IPS-18c (cell line): ENCODE measurements around the gene LPAR1.

Source experiments
- H3K4me3 ChIP-seq: 2 replicates; pipeline ENCODE4 v1.7.0; 2013; ENCODE audit warnings: low read depth, mild to moderate bottlenecking, low read length, moderate library complexity; ENCODE audit not compliant: insufficient read depth
- H3K9me3 ChIP-seq: one replicate; pipeline ENCODE4 v1.6.1; 2013; ENCODE audit warnings: mild to moderate bottlenecking, low read length, moderate library complexity; ENCODE audit not compliant: control insufficient read depth, insufficient read depth

Gene LPAR1

DNA sequence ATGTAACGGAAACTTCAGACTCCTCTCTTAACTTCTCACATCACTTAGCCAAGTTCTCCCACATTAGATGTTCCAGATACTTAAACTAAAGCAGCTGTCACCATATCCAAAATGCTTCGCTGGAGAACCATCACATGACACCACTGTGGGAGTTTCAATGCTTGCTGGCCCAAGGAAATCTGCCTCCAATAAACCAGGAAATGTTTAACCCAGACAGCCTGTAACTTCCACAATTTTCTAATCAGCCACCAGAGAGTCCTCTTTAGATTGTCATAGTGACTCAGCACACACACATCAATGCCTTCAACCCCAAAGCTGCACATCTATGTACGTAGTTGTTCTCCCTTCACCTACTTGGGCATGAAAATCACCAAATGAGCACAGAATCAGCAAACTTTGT, 118.7 kb downstream of the LPAR1 start:
- Histone ChIP-seq H3K4me3 (no peak overlapping the region), H3K9me3 (no peaks in the 10 kb centered on the region)

DNA sequence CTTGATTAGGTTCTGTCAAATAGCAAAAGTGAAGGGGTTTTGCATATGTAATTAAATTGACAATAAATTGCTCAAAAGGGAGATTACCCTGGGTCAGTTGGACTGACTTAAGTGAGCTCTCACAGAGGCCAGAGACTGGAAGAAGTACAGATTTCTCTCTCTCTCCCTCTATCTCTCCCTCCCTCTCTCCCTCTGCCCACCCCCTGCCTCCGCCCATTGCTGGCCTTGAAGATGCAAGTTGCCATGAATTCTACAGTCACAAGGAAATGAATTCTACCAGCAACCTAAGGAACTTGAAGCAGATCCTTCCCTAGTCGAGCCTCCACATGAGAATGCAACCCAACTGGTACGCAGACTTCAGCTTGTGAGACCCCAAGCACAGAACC, 119.2 kb downstream of the LPAR1 start:
- Histone ChIP-seq H3K9me3 (no peaks in the 10 kb centered on the region), H3K4me3 (no peak overlapping the region)

DNA sequence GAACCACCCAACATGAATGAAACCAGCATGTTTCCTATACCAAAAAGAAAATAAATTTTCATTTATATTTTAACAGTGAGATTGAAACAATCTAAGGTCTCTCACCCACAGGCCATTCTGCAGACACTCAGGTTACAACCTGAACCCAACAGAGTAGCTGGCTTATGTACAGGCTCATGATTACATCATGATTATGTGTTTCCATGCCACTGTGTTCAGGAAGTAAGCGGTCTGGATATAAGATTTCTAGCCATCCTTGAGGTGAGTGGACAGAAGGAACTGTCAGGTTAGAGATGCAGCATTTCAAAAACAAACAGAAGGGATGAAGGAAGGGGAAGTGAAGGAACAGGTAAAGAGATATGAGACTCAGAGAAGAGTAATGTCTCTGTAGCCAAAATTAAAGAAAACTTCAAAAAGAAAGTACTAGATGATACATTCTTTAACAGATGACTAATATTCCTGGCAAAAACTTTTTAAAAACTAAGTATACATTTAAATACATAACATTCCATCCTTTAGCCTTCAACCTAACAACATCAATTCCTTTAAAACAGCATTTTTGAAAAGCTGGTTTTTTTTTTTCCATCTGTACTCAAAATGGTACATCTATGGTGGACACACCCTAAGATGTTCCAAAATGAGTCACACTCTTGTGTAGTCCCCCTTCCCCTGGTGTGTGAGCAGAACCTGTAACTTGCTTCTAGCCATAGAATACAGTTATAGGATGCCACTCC, 119.8 kb downstream of the LPAR1 start:
- Histone ChIP-seq H3K4me3 (no peak overlapping the region), H3K9me3 (no peaks in the 10 kb centered on the region)

DNA sequence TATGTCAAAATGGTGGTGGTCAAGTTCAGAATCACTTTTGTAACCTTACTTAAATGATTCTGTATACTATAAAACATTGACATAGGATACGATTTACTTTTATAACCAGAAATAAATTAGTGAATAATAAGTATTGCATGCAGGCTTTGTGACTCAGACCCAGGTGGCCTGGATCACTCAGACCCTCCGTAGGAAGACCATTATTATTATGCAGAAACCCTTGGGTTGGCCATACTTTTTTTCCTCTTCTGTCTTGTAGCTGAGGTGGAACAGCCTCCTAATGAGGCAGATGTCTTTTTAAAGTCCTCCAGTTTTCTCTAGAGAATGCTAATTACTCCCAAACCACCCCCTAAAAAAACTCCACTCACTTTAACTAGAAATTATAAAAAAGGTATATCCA, 121.9 kb downstream of the LPAR1 start:
- Histone ChIP-seq H3K9me3 (no peaks in the 10 kb centered on the region), H3K4me3 (no peak overlapping the region)

DNA sequence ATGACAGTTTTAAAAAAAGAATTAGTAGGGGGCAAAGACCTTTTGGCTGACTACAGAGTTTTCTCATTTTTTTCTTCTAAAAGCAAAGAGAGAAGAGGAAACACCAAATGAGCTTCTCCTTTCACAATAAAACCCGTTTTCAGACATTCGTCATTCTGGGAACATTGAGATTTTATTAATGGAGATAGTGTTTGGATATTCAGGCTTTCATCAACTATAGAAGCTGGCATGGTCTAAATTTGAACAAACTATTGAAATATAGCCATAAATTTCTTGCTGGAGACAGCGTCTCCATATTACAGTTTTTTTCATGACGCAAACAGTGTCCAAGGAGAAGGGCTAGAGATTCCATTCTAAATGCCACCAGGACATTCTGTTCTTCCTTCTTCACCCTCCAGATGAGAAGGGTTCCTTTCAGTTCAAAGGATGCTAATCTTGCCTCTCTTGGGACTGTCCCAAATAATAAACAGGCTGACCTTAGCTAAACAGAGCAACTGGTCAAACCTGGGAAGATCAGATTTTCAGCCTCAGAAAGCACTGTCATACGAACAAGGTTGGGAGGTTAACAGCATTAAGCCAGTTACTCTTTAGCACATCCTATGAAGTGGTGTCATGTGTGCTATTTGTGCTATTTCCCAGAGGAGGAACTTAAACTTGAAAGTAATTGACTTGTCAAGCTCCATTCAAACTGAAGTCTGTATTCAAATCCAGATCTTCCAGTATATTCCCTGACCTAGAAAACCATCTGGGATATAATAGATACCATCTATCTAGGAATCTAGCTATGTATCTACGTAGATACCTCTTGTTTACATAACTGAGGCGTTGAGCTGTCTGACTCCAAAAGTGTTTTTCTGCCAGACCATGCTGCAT, 125.6 kb downstream of the LPAR1 start:
- Histone ChIP-seq H3K4me3 (no peak overlapping the region), H3K9me3 (no peaks in the 10 kb centered on the region)

DNA sequence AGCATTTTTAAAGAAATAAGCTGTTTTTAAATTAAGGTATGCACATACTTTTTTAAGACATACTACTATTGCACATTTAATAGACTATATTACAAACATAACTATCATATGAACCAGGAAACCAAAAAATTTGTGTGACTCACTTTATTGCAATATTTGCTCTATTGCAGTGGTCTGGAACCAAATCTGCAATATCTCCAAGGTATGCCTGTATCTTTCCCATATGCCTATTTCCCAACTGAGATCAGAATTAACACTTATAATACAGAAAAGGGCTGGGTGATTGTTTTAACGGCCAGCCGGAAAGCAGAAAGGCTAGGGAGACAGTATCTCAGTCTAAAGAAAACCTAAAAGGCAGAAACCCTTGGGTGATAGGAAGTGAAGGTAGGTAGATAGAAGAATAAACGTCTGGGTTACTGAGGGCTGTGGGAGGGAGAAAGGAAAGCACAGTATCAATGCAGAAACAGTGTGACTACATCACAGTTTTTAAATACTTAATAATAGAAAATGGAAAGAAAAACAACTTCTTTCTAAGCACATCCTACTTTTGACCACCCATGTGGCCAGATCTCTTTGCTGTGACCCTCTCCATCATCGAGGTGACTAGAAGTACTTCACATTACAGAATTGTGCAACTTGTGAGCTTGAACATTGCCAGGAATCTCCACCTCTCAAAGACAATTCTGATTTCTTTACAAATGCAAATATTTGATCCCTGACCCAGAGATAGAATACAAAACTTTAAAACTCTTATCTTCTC, 126.4 kb downstream of the LPAR1 start:
- no peaks in the 10 kb centered on the region for H3K9me3 ChIP-seq

DNA sequence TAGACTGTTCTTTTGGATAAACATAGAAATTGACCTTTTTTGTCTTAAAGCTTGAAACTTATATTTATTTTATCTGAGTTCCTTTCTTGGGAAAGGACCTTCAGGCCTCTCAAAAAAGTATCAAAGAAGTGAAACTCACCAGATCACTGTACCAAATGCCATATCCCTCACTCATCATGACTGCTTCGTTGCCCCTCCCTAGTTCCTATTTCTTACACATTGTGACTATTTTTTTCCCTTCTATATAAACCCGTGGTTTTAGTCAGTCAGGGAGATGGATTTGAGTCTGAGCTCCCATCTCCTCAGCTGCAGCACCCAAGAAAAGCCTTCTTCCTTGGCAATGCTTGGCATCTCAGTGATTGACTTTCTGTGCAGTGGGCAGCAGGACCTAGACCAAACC, 129.4 kb downstream of the LPAR1 start:
- Histone ChIP-seq H3K4me3 (no peak overlapping the region), H3K9me3 (no peaks in the 10 kb centered on the region)

More for the DNA sequence above, 126.4 kb downstream of the LPAR1 start:
- no peak overlapping the region for H3K4me3 ChIP-seq

DNA sequence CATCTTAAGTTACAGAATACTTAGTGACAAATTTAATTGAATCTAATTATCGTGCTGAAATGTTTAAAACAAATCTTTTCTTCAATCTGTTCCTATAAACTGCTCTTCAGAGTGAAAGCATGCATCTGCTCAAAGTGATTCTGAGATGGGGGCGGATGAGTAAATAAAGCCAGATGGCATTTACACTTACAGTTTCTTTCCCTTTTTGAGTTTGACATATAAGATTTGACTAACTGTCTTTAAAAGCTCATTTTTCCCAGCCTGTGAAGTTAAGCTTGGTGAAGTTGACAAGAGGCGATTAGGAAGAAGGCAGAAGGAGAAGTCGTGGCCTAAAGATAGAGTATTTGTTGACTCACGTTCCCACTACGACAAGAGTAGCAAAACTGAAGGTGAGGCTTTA, 137.4 kb downstream of the LPAR1 start:
- Histone ChIP-seq H3K9me3 (no peaks in the 10 kb centered on the region), H3K4me3 (no peak overlapping the region)

DNA sequence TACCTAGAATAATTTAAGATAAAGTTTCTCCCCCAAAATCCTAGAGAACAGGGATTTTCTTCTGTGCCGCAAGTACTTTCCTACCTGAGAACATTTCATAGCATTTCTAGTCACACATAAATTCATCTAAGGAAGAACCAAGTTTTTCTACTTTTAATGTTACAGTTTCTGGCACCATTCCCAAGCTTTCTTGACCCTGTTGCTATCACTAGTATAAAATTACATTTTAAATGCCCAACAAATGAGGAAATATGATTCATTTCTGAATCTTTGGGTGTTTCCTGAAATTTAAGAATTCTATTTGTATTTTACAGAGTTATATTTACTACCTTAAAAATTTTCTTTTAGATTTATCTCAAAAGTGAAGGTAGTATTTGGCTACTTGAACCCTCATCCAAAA, 137.8 kb downstream of the LPAR1 start:
- Histone ChIP-seq H3K4me3 (no peak overlapping the region), H3K9me3 (no peaks in the 10 kb centered on the region)

DNA sequence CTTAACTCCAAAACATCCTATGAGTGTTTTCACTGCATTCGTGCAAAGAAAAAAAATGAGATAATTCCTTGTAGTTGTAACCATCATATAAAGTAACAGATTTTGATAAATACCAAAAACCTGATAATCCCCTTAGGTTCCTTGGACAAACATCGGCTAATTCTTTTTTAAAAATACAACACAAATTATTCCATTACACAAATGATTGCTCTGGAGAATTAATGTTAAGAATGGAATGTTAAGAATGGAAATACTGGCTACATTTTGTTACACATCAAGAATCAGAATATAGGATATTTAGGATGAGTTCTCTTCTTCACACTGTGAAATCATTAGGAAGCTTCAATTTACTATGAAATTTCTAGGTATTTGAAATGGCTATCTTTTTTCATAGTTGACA, 139.4 kb downstream of the LPAR1 start:
- Histone ChIP-seq H3K4me3 (no peak overlapping the region), H3K9me3 (no peaks in the 10 kb centered on the region)

DNA sequence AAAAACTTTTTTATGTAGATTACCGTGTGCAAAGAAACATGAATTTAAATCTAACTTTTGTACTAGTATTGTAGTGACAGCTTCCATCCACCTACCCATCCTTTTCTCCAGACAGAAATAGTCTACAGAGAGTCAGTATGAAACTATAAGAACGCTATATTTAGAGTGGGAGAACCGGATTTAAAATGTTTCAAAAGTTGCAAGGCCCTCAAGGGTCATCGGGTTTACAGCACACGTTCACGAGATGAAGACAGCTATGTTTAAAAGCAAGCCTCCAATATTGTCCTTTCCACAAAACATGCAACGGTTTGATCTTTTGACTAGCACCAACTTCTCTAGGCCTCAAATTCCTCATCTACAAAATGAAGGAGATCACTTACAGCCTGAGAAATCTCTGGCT, 139.9 kb downstream of the LPAR1 start:
- H3K9me3 ChIP-seq: no peaks in the 10 kb centered on the region

DNA sequence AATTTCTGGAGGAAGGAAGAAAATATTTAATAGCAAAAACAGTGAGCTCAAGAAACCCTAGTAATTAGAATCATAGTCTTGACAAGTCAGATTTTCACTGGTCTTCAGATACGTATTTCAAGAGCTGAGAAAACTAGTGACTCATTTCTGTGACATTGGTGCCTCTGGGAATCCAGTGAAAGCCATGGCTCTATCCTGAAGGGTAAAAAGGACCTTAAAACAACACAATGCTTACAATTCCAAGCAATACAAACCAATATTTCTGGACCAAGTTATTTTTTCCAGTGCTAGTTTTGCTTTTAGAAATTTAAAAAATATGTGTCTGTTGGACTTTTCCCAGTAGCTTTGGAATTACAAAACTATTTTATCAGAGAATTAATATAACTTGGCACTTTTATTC, 140.3 kb downstream of the LPAR1 start:
- Histone ChIP-seq H3K4me3 (no peak overlapping the region), H3K9me3 (no peaks in the 10 kb centered on the region)

More for the DNA sequence above, 139.9 kb downstream of the LPAR1 start:
- no peak overlapping the region for H3K4me3 ChIP-seq

DNA sequence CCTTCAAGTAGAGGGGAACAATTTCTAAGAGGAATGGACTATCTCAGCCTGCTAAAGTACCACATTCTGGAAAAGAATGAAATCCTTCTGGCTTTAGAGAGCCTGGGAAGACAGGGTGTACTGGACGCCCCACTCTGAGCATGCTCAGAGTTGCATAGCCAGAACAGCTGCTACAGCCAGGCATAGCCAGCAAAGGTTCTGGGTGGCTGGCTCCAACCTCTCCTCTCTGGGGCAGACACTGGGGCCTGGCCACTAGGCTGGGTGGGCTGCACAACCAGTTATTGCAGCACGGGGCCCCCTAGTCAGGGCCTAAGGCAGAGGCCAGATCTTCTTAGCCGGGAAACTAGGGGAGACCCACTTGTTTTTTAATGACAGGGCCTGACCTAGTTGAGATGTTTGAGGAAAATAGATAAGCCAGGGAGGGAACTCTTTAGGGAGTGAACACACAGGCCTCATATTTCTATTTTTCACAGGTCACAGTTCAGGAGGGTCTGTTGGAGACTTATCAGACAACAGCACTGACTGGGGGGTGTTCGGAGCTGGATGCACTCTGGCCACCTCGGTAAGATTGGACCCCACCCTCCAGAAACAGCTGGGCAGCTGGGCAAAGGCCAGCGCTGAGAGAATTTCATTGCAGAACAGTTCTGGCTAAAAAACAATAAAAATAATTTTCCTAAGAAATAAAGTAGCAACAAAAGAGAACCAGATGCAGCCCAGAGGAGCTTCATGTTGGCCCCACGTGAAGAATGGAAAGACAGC, 142.9 kb downstream of the LPAR1 start:
- no peaks in the 10 kb centered on the region for H3K9me3 ChIP-seq
- H3K4me3 ChIP-seq: no peak overlapping the region

DNA sequence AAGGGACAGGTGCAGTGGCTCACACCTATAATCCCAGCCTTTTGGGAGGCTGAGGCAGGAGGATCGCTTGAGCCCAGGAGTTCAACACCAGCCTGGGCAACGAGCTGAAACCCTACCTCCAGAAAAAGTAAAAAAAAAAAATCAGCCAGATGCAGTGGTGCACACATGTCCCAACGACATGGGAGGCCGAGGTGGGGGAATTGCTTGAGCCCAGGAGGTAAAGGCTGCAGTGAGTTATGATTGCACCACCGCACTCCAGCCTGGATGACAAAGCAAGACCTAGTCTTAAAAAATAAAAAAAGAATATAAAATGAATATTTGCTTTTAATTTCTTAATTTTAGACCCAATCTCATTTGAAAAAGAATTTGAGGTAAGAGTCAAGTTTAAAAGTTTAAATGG, 143.5 kb downstream of the LPAR1 start:
- no peak overlapping the region for H3K4me3 ChIP-seq
- H3K9me3 ChIP-seq: no peaks in the 10 kb centered on the region

DNA sequence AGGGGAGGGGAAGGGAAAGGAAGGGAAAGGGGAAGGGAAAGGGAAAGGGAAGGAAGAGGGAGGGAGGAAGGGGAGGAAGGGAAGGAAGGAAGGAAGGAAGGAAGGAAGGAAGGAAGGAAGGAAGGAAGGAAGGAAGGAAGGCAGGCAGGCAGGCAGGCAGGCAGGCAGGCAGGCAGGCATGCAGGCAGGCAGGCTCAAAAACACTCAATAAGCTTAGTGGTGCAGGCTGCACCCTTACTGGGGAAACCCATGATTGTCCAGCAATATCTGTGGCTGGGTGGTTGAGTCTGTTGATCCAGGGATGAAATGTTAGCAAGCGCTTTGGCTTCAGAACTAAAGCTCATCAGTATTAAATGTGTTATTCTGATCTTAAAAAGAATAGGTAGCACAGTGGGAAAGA, 145.6 kb downstream of the LPAR1 start:
- H3K9me3 ChIP-seq: no peaks in the 10 kb centered on the region
- no peak overlapping the region for H3K4me3 ChIP-seq

DNA sequence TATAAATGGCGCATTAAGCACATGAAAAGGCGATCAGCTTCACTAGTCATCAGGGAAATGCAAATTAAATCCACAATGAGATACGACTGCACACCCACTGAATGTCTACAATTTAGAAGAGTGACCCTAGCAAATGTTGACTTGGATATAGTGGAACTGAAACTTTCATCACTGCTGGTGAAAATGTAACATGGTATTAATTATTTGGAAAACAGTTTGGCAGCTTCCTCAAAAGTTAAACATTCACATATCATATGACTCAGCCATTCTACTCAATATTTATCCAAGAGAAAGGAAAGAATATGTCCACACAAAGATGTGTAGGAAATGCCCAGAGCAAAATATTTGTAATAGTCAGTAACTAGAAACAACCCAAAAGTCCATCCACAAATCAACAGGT, 146.5 kb downstream of the LPAR1 start:
- Histone ChIP-seq H3K9me3 (no peaks in the 10 kb centered on the region), H3K4me3 (no peak overlapping the region)

DNA sequence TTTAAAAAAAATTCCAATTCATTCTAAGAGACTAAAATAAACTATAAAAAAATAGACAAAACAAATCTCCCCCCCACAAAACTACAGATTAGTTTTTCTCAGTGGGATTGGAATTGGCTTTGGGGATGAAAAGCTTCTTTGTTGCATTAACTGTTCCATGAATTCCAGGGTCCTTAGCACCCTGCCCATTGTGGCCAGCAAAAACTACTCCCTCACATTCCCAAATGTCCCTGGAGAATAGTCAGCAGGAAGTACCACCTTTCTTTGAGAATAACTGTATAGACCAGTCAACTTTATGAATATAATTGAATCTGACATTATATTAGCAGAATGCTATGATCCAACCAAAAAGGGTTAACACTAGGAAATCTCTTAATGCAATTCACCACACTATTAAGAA, 147.9 kb downstream of the LPAR1 start:
- no peaks in the 10 kb centered on the region for H3K9me3 ChIP-seq

More for the DNA sequence above, 147.9 kb downstream of the LPAR1 start:
- no peak overlapping the region for H3K4me3 ChIP-seq
